GM21528 (cell line): ENCODE data around the gene JMJD1C.
A peak's percentile ranks its signal among the peaks of the same experiment; 100 is the strongest.
"Not testable (repeated sequence)": the region's sequence is repeated elsewhere in the genome, so short reads cannot be mapped to it uniquely, and the experiment has no call there.

Source experiments
- ATAC-seq: cut with Tn5 transposase; IDR thresholded peaks from one replicate; pipeline ENCODE4 v1.9.1; 2021; ENCODE audit warnings: mild to moderate bottlenecking, moderate library complexity; ENCODE audit not compliant: unreplicated experiment, low FRiP score

Gene JMJD1C

GRCh38 chr10:63465293-63466143, at the start of gene JMJD1C:
Gene JMJD1C, minus strand, starts transcription at chr10:63465977. Its CDS starts 315 bp downstream, at chr10:63465662.
- peak; percentile 75 for ATAC-seq

GRCh38 chr10:63515002-63515763, 49.4 kb upstream of the JMJD1C start:
- no peak for ATAC-seq

- no peak for ATAC-seq
Observed at GRCh38 chr10:63506554-63506953, 40.8 kb upstream of the JMJD1C start.

GRCh38 chr10:63505562-63505961, 39.8 kb upstream of the JMJD1C start:
- ATAC-seq, result no peak

GRCh38 chr10:63504145-63504881, 38.5 kb upstream of the JMJD1C start:
- ATAC-seq, result no peak

GRCh38 chr10:63503395-63503794, 37.6 kb upstream of the JMJD1C start:
- no peak for ATAC-seq

- no peak for ATAC-seq
Observed at GRCh38 chr10:63502832-63503231, 37.1 kb upstream of the JMJD1C start.

- no peak for ATAC-seq
Observed at GRCh38 chr10:63501954-63502353, 36.2 kb upstream of the JMJD1C start.

- not testable (repeated sequence) for ATAC-seq
Observed at GRCh38 chr10:63500551-63500950, 34.8 kb upstream of the JMJD1C start.

- no peak for ATAC-seq
Observed at GRCh38 chr10:63498665-63499064, 32.9 kb upstream of the JMJD1C start.

GRCh38 chr10:63497321-63497720, 31.5 kb upstream of the JMJD1C start:
- ATAC-seq, result no peak

- no peak for ATAC-seq
Observed at GRCh38 chr10:63496561-63496960, 30.8 kb upstream of the JMJD1C start.

GRCh38 chr10:63494951-63495350, 29.2 kb upstream of the JMJD1C start:
- no peak for ATAC-seq

GRCh38 chr10:63493004-63493403, 27.2 kb upstream of the JMJD1C start:
- ATAC-seq, result no peak

GRCh38 chr10:63492317-63492690, 26.5 kb upstream of the JMJD1C start:
- not testable (repeated sequence) for ATAC-seq

- no peak for ATAC-seq
Observed at GRCh38 chr10:63491588-63492316, 26.0 kb upstream of the JMJD1C start.

GRCh38 chr10:63489838-63490237, 24.1 kb upstream of the JMJD1C start:
- no peak for ATAC-seq

GRCh38 chr10:63487990-63488389, 22.2 kb upstream of the JMJD1C start:
- no peak for ATAC-seq

- no peak for ATAC-seq
Observed at GRCh38 chr10:63483983-63484382, 18.2 kb upstream of the JMJD1C start.

GRCh38 chr10:63481815-63482421, 16.1 kb upstream of the JMJD1C start:
- ATAC-seq, result no peak
